GM19099 (cell line): Measurements from ENCODE around the gene TBC1D14.

Source experiments
- POLR2A ChIP-seq: IDR thresholded peaks from 3 replicates; pipeline ENCODE4 v1.6.1; 2011; ENCODE audit warnings: low read depth; ENCODE audit not compliant: insufficient read length; ENCODE audit errors: extremely low read depth

Gene TBC1D14

GRCh38 chr4:7043284-7044136 lies 133.9 kb downstream of the TBC1D14 start, which contains the start of gene TADA2B:
TSS of gene TADA2B (plus strand) at chr4:7043372. CDS start at chr4:7043580, 208 bp downstream.
- TF ChIP-seq POLR2A = peak; percentile 61

- no peak for TF ChIP-seq POLR2A
Observed at GRCh38 chr4:7044137-7044930, 134.7 kb downstream of the TBC1D14 start.

- no peak for TF ChIP-seq POLR2A
Observed at GRCh38 chr4:7045553-7045952, 135.9 kb downstream of the TBC1D14 start.

- no peak for TF ChIP-seq POLR2A
Observed at GRCh38 chr4:7045961-7046921, 136.6 kb downstream of the TBC1D14 start.

- no peak for TF ChIP-seq POLR2A
Observed at GRCh38 chr4:7046971-7047370, 137.3 kb downstream of the TBC1D14 start.

GRCh38 chr4:7048642-7049041 lies 139.0 kb downstream of the TBC1D14 start:
- no peak for TF ChIP-seq POLR2A

GRCh38 chr4:7049295-7049694 lies 139.7 kb downstream of the TBC1D14 start:
- no peak for TF ChIP-seq POLR2A

- no peak for TF ChIP-seq POLR2A
Observed at GRCh38 chr4:7049739-7050138, 140.1 kb downstream of the TBC1D14 start.

- TF ChIP-seq POLR2A = no peak
Observed at GRCh38 chr4:7050481-7051143, 141.0 kb downstream of the TBC1D14 start.

- TF ChIP-seq POLR2A = no peak
Observed at GRCh38 chr4:7051144-7051495, 141.5 kb downstream of the TBC1D14 start.

GRCh38 chr4:7051905-7052304 lies 142.3 kb downstream of the TBC1D14 start:
- no peak for TF ChIP-seq POLR2A

- TF ChIP-seq POLR2A = no peak
Observed at GRCh38 chr4:7052313-7052712, 142.7 kb downstream of the TBC1D14 start.

- TF ChIP-seq POLR2A = no peak
Observed at GRCh38 chr4:7052923-7053715, 143.5 kb downstream of the TBC1D14 start.
